H1 (cell line): ENCODE results near the gene FICD. TPM values are rescaled to one million over a fixed set of nuclear protein-coding genes. Genes with fewer than 3 reads are reported as not detected.

Experiments
- CEBPB ChIP-seq: IDR thresholded peaks from 2 replicates; pipeline ENCODE4 v1.6.1; 2012; ENCODE audit warnings: low read depth, low read length
- polyA plus RNA-seq, 7 experiments: library from polyadenylated mRNA; depleted of rRNA in 3 of 7; stranded (reverse) in 5 of 7; unstranded in 2 of 7; fragments of >200 nt in 5 of 7; fragments of 200-250 nt in 2 of 7; gene quantifications; 1 replicate in 5 of 7; 2 replicates in 1 of 7; 4 replicates in 1 of 7; pipeline versions ENCODE4 v1.2.1 to v1.2.3, GENCODE V29; 2011 to 2013; ENCODE audit warnings: missing spikeins in 2 of 7, mixed read lengths in 2 of 7
- total RNA-seq: library from RNA; stranded (reverse); fragmentation: NEBNext Ultra II Directional; extraction: Animal tissue kit (Norgen Biotek cat#: 25700); gene quantifications from 2 replicates; pipeline ENCODE4 v1.2.1, GENCODE V29; 2021
- TF ChIP-seq, protein P1 (sequence below): IDR thresholded peaks from 2 replicates; pipeline ENCODE4 v1.6.1; 2011; ENCODE audit warnings: low read length, improper control_type of control experiment

The FICD gene
- total and polyA plus RNA-seq, 2 of the 8 experiments (the other 6 are each of a cell fraction or from before 2014, with no cell fraction given): 2.2 to 6.0 TPM

DNA sequence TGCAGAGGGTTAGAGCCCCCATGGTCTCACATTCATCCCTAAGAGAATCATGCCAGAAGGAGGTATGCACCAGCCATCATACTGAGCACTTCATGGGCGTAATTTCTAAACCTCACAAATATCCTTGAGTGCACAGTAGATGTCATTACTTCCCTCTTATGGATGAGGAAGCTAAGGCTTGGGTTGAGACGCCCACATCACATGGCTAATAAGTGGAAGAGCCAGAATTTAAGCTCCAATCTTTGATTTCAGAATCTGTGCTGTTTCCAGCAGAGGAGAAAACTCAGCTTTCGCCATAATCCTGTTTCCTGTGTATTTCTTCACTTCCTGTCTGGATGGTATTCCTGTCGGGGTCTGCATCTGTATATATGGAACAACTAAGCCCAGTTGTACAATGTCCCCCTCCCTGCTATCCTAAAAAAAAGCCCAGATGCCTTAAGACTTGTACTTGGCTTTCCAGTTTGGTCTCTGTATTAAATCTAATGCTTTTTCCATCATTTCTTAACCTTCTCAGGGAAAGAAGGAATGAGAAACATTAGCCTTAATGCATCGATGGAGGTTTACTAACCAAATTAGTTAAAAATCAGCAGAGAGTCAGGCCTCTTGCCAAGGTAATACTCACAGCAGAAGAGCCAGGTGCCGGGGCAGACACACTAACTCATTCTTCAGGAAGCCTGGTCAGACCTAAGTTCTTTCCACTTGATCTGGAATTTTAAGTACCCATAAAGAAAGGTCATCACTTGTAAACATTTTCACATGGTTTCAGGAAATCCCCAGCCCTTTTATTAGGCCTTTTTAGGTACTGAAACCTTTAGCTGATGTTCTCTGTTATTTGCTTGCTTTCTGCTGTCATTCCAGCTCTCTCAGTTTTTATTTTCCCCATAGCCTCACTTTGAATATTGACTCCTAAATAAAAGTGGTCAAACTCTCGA, 52.6 kb downstream of the FICD start (continued):
- TF ChIP-seq, protein P1, sequence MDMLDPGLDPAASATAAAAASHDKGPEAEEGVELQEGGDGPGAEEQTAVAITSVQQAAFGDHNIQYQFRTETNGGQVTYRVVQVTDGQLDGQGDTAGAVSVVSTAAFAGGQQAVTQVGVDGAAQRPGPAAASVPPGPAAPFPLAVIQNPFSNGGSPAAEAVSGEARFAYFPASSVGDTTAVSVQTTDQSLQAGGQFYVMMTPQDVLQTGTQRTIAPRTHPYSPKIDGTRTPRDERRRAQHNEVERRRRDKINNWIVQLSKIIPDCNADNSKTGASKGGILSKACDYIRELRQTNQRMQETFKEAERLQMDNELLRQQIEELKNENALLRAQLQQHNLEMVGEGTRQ: no peak
- no peak for TF ChIP-seq CEBPB
